Right atrium auricular region (tissue), 2 donors: ENCODE data around the gene FNBP1L. TPM values are rescaled to one million over a fixed set of nuclear protein-coding genes. Genes with fewer than 3 reads are reported as not detected.

ENCODE experiments used
- DNase-seq: peaks from one replicate; pipeline ENCODE4 v3.0.0-alpha.2; 2019; ENCODE audit warnings: low spot score
- H3K27ac ChIP-seq, 2 donors: fragments of 200-600 bp; sonication (generic); 1 replicate in 1 of 2; 2 replicates in 1 of 2; pipeline ENCODE4 v1.5.1; 2016 to 2019
- H3K27me3 ChIP-seq, 2 donors: fragments of 200-600 bp; sonication (generic); one replicate each; pipeline versions ENCODE4 v1.5.1 to v1.6.0; 2017 to 2019
- H3K36me3 ChIP-seq: fragments of 200-600 bp; sonication (generic); one replicate; pipeline ENCODE4 v1.5.1; 2016
- H3K4me1 ChIP-seq, 2 donors: fragments of 200-600 bp; sonication (generic); one replicate each; pipeline versions ENCODE4 v1.5.1 to v1.6.0; 2017 to 2019
- H3K4me3 ChIP-seq, 2 donors: fragments of 200-600 bp; sonication (generic); 1 replicate in 1 of 2; 2 replicates in 1 of 2; pipeline ENCODE4 v1.5.1; 2017 to 2019; ENCODE audit warnings: mild to moderate bottlenecking in 1 of 2, moderate library complexity in 1 of 2
- H3K9me3 ChIP-seq, 2 donors: fragments of 200-600 bp; sonication (generic); one replicate each; pipeline ENCODE4 v1.5.1; 2019
- CTCF ChIP-seq, 2 donors: fragments of 200-600 bp; sonication (generic); IDR thresholded peaks; one replicate each; pipeline ENCODE4 v1.5.1; 2019; ENCODE audit warnings: antibody characterized with exemption in 2 of 2
- total RNA-seq, 2 donors: library from RNA; depleted of rRNA; stranded (reverse); fragments of >200 nt; gene quantifications; one replicate each; pipeline ENCODE4 v1.1.0, GENCODE V29; 2016

FNBP1L gene
- total RNA-seq, 2 donors from 2014 or later: 13.9 to 17.8 TPM

GRCh38 chr1:93443454-93443853 is 4.5 kb upstream of the FNBP1L start:
- TF ChIP-seq CTCF (IDR thresholded peaks at IDR 0.05): no peak
- Histone ChIP-seq H3K36me3 (no peaks in the 10 kb centered on the region), H3K4me3 (no peak overlapping the region), H3K9me3 (no peaks in the 10 kb centered on the region), H3K27me3 (no peaks in the 10 kb centered on the region), H3K4me1 (peaks cover 0 to 9% of the 10 kb centered on the region in 2 donors), H3K27ac (no peak overlapping the region)
- no peak for DNase-seq

- Histone ChIP-seq H3K27ac (peak overlapping the region; percentile 84 to 86), H3K36me3 (no peaks in the 10 kb centered on the region)
Observed at GRCh38 chr1:93446837-93447451, 974 bp upstream of the FNBP1L start.

GRCh38 chr1:93448292-93448982 is 519 bp downstream of the FNBP1L start:
- DNase-seq: no peak
- peak overlapping the region; percentile 84 to 86 for H3K27ac ChIP-seq
- no peaks in the 10 kb centered on the region for H3K9me3 ChIP-seq
- H3K36me3 ChIP-seq: no peaks in the 10 kb centered on the region
- TF ChIP-seq CTCF (IDR thresholded peaks at IDR 0.05): peak in 1 of 2 donors; percentile 9
- H3K27me3 ChIP-seq: no peaks in the 10 kb centered on the region
- H3K4me3 ChIP-seq: peak overlapping the region; percentile 94 to 98
- H3K4me1 ChIP-seq: peaks cover 0 to 16% of the 10 kb centered on the region in 2 donors

More at GRCh38 chr1:93446837-93447451, 974 bp upstream of the FNBP1L start:
- Histone ChIP-seq H3K27me3 (no peaks in the 10 kb centered on the region), H3K4me3 (peak overlapping the region; percentile 94 to 98), H3K4me1 (peaks cover 0 to 16% of the 10 kb centered on the region in 2 donors), H3K9me3 (no peaks in the 10 kb centered on the region)
- TF ChIP-seq CTCF (IDR thresholded peaks at IDR 0.05): no peak
- no peak for DNase-seq

GRCh38 chr1:93448983-93449804 is 1.3 kb downstream of the FNBP1L start:
- Histone ChIP-seq H3K36me3 (no peaks in the 10 kb centered on the region), H3K4me1 (peaks cover 0 to 16% of the 10 kb centered on the region in 2 donors), H3K27me3 (no peaks in the 10 kb centered on the region), H3K9me3 (no peaks in the 10 kb centered on the region), H3K27ac (peak overlapping the region; percentile 84 to 86), H3K4me3 (peak overlapping the region; percentile 94 to 98)
- peak in 1 of 2 donors; percentile 34 for TF ChIP-seq CTCF (IDR thresholded peaks at IDR 0.05)
- DNase-seq: no peak

GRCh38 chr1:93450321-93450720 is 2.4 kb downstream of the FNBP1L start:
- H3K9me3 ChIP-seq: no peaks in the 10 kb centered on the region
- no peak for TF ChIP-seq CTCF (IDR thresholded peaks at IDR 0.05)
- H3K4me1 ChIP-seq: peaks cover 0 to 16% of the 10 kb centered on the region in 2 donors
- H3K4me3 ChIP-seq: no peak overlapping the region
- no peak overlapping the region for H3K27ac ChIP-seq
- H3K27me3 ChIP-seq: no peaks in the 10 kb centered on the region
- H3K36me3 ChIP-seq: no peaks in the 10 kb centered on the region
- DNase-seq: no peak
